WTC11 (cell line): ENCODE data around the gene DHX9.

Source experiments
- CREB1 ChIP-seq: sonication (generic); formaldehyde crosslinking; IDR thresholded peaks from 2 replicates; pipeline ENCODE4 v1.8.0; 2023; ENCODE audit warnings: mild to moderate bottlenecking, missing genetic modification reagents
- FOXJ3 ChIP-seq: sonication (generic); formaldehyde crosslinking; IDR thresholded peaks from 2 replicates; pipeline ENCODE4 v1.9.0; 2021; ENCODE audit warnings: missing genetic modification reagents, mild to moderate bottlenecking, borderline replicate concordance
- JUN ChIP-seq: sonication (generic); formaldehyde crosslinking; IDR thresholded peaks from 2 replicates; pipeline ENCODE4 v1.8.0; 2023; ENCODE audit warnings: mild to moderate bottlenecking, missing genetic modification reagents
- NR2C2 ChIP-seq: sonication (generic); formaldehyde crosslinking; IDR thresholded peaks from 2 replicates; pipeline ENCODE4 v1.8.0; 2022; ENCODE audit warnings: mild to moderate bottlenecking, missing genetic modification reagents
- SMAD4 ChIP-seq: sonication (generic); formaldehyde crosslinking; IDR thresholded peaks from 2 replicates; pipeline ENCODE4 v1.8.0; 2022; ENCODE audit warnings: mild to moderate bottlenecking, missing genetic modification reagents
- SP1 ChIP-seq: sonication (generic); formaldehyde crosslinking; conservative IDR thresholded peaks from 2 replicates; pipeline ENCODE4 v1.8.1; 2022; ENCODE audit warnings: missing genetic modification reagents
- ZNF263 ChIP-seq: sonication (generic); formaldehyde crosslinking; IDR thresholded peaks from 2 replicates; pipeline ENCODE4 v1.8.1; 2022; ENCODE audit warnings: low read depth, mild to moderate bottlenecking, moderate library complexity, missing genetic modification reagents
- TF ChIP-seq, protein P1 (sequence below): fragments of 200-600 bp; IDR thresholded peaks from 2 replicates; pipeline ENCODE4 v1.8.0; 2022; ENCODE audit warnings: antibody characterized with exemption
- TF ChIP-seq, protein P2 (sequence below): fragments of 250-450 bp; sonication (Bioruptor Pico); conservative IDR thresholded peaks from 2 replicates; pipeline ENCODE4 v1.9.0; 2021; ENCODE audit warnings: mild to moderate bottlenecking
- TF ChIP-seq, protein P3 (sequence below): sonication (generic); formaldehyde crosslinking; IDR thresholded peaks from 2 replicates; pipeline ENCODE4 v1.8.0; 2023; ENCODE audit warnings: missing genetic modification reagents
- TF ChIP-seq, protein P4 (sequence below): sonication (generic); formaldehyde crosslinking; conservative IDR thresholded peaks from 2 replicates; pipeline ENCODE4 v1.8.1; 2022; ENCODE audit warnings: mild to moderate bottlenecking, missing genetic modification reagents
- TF ChIP-seq, protein P5 (sequence below): fragments of 250-450 bp; sonication (Bioruptor Pico); IDR thresholded peaks from 2 replicates; pipeline ENCODE4 v1.8.0; 2021; ENCODE audit warnings: mild to moderate bottlenecking

DNA sequence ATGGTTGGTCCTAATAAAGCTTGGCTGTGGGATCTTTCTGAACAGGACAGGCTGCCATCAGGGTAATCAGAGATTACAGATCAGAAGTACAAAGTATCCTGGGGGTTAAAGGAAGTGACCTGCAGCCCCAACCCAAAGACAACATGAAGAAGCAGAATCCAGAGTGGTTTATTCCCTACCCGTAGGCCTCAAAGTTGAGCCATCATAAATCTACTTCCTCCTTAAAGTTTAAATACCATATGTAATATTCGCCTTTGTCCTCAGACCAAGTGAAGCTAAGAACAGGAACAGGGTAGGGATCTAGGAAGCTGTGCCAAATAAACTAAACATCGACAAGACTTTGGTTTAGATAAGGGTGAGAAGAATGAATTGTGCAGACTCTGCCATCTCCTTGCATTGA is 15.9 kb upstream of the DHX9 start:
- TF ChIP-seq, protein P1, sequence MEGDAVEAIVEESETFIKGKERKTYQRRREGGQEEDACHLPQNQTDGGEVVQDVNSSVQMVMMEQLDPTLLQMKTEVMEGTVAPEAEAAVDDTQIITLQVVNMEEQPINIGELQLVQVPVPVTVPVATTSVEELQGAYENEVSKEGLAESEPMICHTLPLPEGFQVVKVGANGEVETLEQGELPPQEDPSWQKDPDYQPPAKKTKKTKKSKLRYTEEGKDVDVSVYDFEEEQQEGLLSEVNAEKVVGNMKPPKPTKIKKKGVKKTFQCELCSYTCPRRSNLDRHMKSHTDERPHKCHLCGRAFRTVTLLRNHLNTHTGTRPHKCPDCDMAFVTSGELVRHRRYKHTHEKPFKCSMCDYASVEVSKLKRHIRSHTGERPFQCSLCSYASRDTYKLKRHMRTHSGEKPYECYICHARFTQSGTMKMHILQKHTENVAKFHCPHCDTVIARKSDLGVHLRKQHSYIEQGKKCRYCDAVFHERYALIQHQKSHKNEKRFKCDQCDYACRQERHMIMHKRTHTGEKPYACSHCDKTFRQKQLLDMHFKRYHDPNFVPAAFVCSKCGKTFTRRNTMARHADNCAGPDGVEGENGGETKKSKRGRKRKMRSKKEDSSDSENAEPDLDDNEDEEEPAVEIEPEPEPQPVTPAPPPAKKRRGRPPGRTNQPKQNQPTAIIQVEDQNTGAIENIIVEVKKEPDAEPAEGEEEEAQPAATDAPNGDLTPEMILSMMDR, result no peak
- TF ChIP-seq FOXJ3 (no peak), SP1 (no peak), NR2C2 (no peak), JUN (CRISPR knock-in tag) (no peak), CREB1 (CRISPR knock-in tag) (no peak), SMAD4 (no peak), ZNF263 (CRISPR knock-in tag) (no peak)
- TF ChIP-seq, protein P2, sequence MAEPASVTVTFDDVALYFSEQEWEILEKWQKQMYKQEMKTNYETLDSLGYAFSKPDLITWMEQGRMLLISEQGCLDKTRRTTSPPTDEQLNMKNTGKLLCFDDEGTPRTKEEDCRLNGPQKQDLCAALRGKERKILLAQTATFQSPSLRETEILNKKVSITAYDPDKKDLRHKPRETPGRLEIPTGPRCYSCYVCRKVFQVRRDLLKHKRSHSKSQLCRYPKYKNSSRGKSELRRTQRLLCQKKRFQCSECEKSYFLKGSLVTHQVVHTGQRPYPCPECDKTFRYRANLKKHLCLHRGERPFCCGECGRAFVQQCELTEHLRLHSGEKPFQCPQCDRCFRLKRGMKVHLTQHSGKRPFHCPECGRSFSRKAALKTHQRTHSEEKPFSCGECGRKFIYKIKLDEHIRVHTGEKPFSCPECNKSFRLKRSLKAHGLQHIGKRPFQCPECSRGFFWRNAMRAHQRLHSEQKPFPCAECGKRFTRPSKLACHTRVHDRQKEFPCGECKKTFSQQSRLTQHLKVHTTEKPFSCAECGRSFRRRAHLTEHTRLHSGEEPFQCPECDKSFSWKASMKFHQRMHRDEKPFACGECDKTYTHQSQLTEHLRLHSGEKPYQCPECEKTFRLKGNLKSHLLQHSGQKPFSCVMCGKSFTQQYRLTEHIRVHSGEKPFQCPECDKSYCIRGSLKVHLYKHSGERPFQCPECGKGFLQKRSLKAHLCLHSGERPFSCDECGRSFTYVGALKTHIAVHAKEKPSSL (CRISPR knock-in tag), result no peak
- TF ChIP-seq, protein P3, sequence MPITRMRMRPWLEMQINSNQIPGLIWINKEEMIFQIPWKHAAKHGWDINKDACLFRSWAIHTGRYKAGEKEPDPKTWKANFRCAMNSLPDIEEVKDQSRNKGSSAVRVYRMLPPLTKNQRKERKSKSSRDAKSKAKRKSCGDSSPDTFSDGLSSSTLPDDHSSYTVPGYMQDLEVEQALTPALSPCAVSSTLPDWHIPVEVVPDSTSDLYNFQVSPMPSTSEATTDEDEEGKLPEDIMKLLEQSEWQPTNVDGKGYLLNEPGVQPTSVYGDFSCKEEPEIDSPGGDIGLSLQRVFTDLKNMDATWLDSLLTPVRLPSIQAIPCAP (CRISPR knock-in tag), result no peak
- TF ChIP-seq, protein P4, sequence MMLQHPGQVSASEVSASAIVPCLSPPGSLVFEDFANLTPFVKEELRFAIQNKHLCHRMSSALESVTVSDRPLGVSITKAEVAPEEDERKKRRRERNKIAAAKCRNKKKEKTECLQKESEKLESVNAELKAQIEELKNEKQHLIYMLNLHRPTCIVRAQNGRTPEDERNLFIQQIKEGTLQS (CRISPR knock-in tag), result no peak
- TF ChIP-seq, protein P5, sequence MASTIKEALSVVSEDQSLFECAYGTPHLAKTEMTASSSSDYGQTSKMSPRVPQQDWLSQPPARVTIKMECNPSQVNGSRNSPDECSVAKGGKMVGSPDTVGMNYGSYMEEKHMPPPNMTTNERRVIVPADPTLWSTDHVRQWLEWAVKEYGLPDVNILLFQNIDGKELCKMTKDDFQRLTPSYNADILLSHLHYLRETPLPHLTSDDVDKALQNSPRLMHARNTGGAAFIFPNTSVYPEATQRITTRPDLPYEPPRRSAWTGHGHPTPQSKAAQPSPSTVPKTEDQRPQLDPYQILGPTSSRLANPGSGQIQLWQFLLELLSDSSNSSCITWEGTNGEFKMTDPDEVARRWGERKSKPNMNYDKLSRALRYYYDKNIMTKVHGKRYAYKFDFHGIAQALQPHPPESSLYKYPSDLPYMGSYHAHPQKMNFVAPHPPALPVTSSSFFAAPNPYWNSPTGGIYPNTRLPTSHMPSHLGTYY, result no peak
